ENCODE results near the gene SUCO. TPM values are rescaled to one million over a fixed set of nuclear protein-coding genes. Genes with fewer than 3 reads are reported as not detected.

The SUCO gene
- total and polyA plus RNA-seq, 2 of the 13 experiments (the other 11 are each of a cell fraction or from before 2014, with no cell fraction given): 12.6 to 25.5 TPM

- no peak for FAIRE-seq
- no peak for DNase-seq (ENCODE audit: low spot score)
Measured at GRCh38 chr1:172515927-172516326, 17.0 kb upstream of the SUCO start.

More at GRCh38 chr1:172515927-172516326, 17.0 kb upstream of the SUCO start:
- H3K27ac ChIP-seq (ENCODE audit: extremely low read length, insufficient read depth, low read length): no peak overlapping the region
- in situ Hi-C loops (cut with HindIII; ENCODE audit: extremely low pct_ligation_motif_present, low pct_unique_long_range_greater_than_20kb) (no loop called here), intact Hi-C loops (cut with micrococcal nuclease; ENCODE audit: unreplicated experiment) (no loop called here)
- no peak overlapping the region for H3K4me2 ChIP-seq (ENCODE audit: low read depth, low read length)
- H3K27me3 ChIP-seq (ENCODE audit: control insufficient read depth in 1 of 2, insufficient read depth in 2 of 2, low read length in 2 of 2): no peaks in the 10 kb centered on the region
- H3K79me2 ChIP-seq (ENCODE audit: insufficient read depth, low read length): no peaks in the 10 kb centered on the region
- H4K20me1 ChIP-seq (ENCODE audit: insufficient read depth, low read length): no peaks in the 10 kb centered on the region
- H2AFZ ChIP-seq (ENCODE audit: low read length): no peak overlapping the region
- ATAC-seq: no peak
- peaks cover 8% of the 10 kb centered on the region for H3K9me3 ChIP-seq (ENCODE audit: low read length)
- no TSS peak for BruUV-seq (replicated peaks)
- ChIA-PET POLR2A (no interaction called here), CTCF (ENCODE audit: low intra/inter-chr PET ratio, low total read pairs) (no interaction called here)
- no peak overlapping the region for H3K9ac ChIP-seq (ENCODE audit: insufficient read depth, low read depth, low read length)
- no peaks in the 10 kb centered on the region for H3K4me1 ChIP-seq (ENCODE audit: insufficient read depth, low read length)
- H3K36me3 ChIP-seq (replicated peaks in 1 of 2; ENCODE audit: control insufficient read depth in 1 of 2, insufficient read depth in 2 of 2, low read length in 2 of 2): no peaks in the 10 kb centered on the region
- TF ChIP-seq ZNF12 (CRISPR knock-in tag; IDR thresholded peaks at IDR 0.05) (no peak), ZNF597 (CRISPR knock-in tag; IDR thresholded peaks at IDR 0.05) (no peak), ZNF777 (CRISPR knock-in tag; IDR thresholded peaks at IDR 0.05) (no peak), TERF1 (CRISPR knock-in tag; IDR thresholded peaks at IDR 0.05) (no peak), ZNF234 (CRISPR knock-in tag; conservative IDR thresholded peaks at IDR 0.05) (no peak), SCMH1 (CRISPR knock-in tag; IDR thresholded peaks at IDR 0.05; ENCODE audit: borderline replicate concordance) (no peak)
- WGBS (ENCODE audit: low lambda C conversion rate): 0% methylated on average over 1 of the region's 1 CpG
- no peak overlapping the region for H3K4me3 ChIP-seq (replicated peaks in 1 of 3; ENCODE audit: insufficient read depth in 1 of 3, low read depth in 2 of 3, low read length in 3 of 3)

Data from HepG2 (cell line).